ENCODE measurements around the gene GRM2. TPM values are rescaled to one million over a fixed set of nuclear protein-coding genes. Genes with fewer than 3 reads are reported as not detected.

Gene GRM2
- total RNA-seq, 1 experiment from 2014 or later = 1.9 TPM

GRCh38 chr3:51710631-51711351 lies 3.9 kb downstream of the GRM2 start:
- no peak overlapping the region for H3T11ph ChIP-seq (ENCODE audit: low read length)
- peak overlapping the region in 1 of 3 experiments; percentile 94; a peak in 1 of 7 replicates for H3K27ac Mint-ChIP-seq
- no peak overlapping the region for H3K4me3 Mint-ChIP-seq
- no peak overlapping the region for H3K4me2 ChIP-seq (ENCODE audit: insufficient read depth, insufficient read length, low read length)
- H3K79me2 ChIP-seq (ENCODE audit: insufficient read depth, low read length) = no peaks in the 10 kb centered on the region
- TF ChIP-seq CTCF (conservative IDR thresholded peaks at IDR 0.05) = peak; percentile 66
- H3K27me3 ChIP-seq (ENCODE audit: insufficient read depth, low read length) = peaks cover 17% of the 10 kb centered on the region; the same call in 1 of the 2 replicates
- no peak overlapping the region for H2AK5ac ChIP-seq (ENCODE audit: insufficient read length, low read length)
- no peak overlapping the region for H4K5ac ChIP-seq (ENCODE audit: insufficient read length, low read depth, low read length)
- H3K9ac ChIP-seq (ENCODE audit: extremely low read depth, insufficient read length, low read length) = no peak overlapping the region
- no peak overlapping the region for H2BK20ac ChIP-seq (ENCODE audit: low read depth, low read length, poor library complexity, severe bottlenecking)
- no peak overlapping the region for H3K23ac ChIP-seq (ENCODE audit: insufficient read length, low read depth, low read length)
- peaks cover 7% of the 10 kb centered on the region for H3K23me2 ChIP-seq (ENCODE audit: insufficient read length, low read depth, low read length, poor library complexity, severe bottlenecking)
- peaks cover 8 to 18% of the 10 kb centered on the region in 2 experiments for H3K4me1 Mint-ChIP-seq
- WGBS (ENCODE audit: extremely low coverage, insufficient read length, low lambda C conversion rate) = no CpG with 5 or more reads among the region's 10 CpGs
- no peak overlapping the region for H4K91ac ChIP-seq (ENCODE audit: insufficient read length, low read depth, low read length)
- H3K9me3 Mint-ChIP-seq = no peaks in the 10 kb centered on the region; a peak in 1 of 5 replicates
- DNase-seq = peak; percentile 74
- H3K14ac ChIP-seq (ENCODE audit: insufficient read depth, low read length) = no peak overlapping the region
- no peak overlapping the region for H3K4ac ChIP-seq (ENCODE audit: low read depth, low read length)
- H4K8ac ChIP-seq (replicated peaks; ENCODE audit: insufficient read length, low read depth, low read length) = no peak overlapping the region
- no peaks in the 10 kb centered on the region for H3K9me3 ChIP-seq (ENCODE audit: control insufficient read depth, low read depth, low read length)
- no peak overlapping the region for H2BK5ac ChIP-seq (ENCODE audit: insufficient read length, low read length)
- peaks cover 0 to 6% (median 4%) of the 10 kb centered on the region in 3 experiments; a peak in 3 of 7 replicates for H3K36me3 Mint-ChIP-seq (ENCODE audit: insufficient read depth in 1 of 3, low read depth in 3 of 3)
- no peak overlapping the region for H3K27ac ChIP-seq (ENCODE audit: insufficient read length, low read depth, low read length)
- H3K27me3 Mint-ChIP-seq (ENCODE audit: low read depth) = peaks cover 35% of the 10 kb centered on the region
- H2BK120ac ChIP-seq (ENCODE audit: low read depth, low read length, poor library complexity, severe bottlenecking) = no peak overlapping the region
- no peaks in the 10 kb centered on the region for H4K20me1 ChIP-seq (ENCODE audit: control insufficient read depth, insufficient read depth, insufficient read length)
- no peak overlapping the region for H2BK12ac ChIP-seq (ENCODE audit: insufficient read length, low read depth, low read length)
- no peaks in the 10 kb centered on the region for H3K4me1 ChIP-seq (ENCODE audit: insufficient read depth, low read length)
- H2BK15ac ChIP-seq (ENCODE audit: low read depth, low read length) = no peak overlapping the region
- no peak overlapping the region for H3K18ac ChIP-seq (ENCODE audit: insufficient read length, low read depth, low read length)
- no peak overlapping the region for H2AFZ ChIP-seq (ENCODE audit: low read length)
- H3K56ac ChIP-seq (ENCODE audit: insufficient read length, low read depth, low read length) = no peak overlapping the region
- H3K79me1 ChIP-seq (ENCODE audit: insufficient read depth, low read depth, low read length, poor library complexity, severe bottlenecking) = no peaks in the 10 kb centered on the region
